H1 (cell line): ENCODE results near the gene IRGQ. TPM values are rescaled to one million over a fixed set of nuclear protein-coding genes. Genes with fewer than 3 reads are reported as not detected.

ENCODE experiments used
- EP300 ChIP-seq, 2 experiments: IDR thresholded peaks; 1 replicate in 1 of 2; 2 replicates in 1 of 2; pipeline ENCODE4 v1.6.1; 2011 to 2012; ENCODE audit warnings: low read depth in 2 of 2, low read length in 2 of 2, mild to moderate bottlenecking in 2 of 2, borderline replicate concordance in 1 of 2, inconsistent platforms in 1 of 2, moderate library complexity in 1 of 2
- POLR2AphosphoS5 ChIP-seq: IDR thresholded peaks from 2 replicates; pipeline ENCODE4 v1.6.1; 2011; ENCODE audit warnings: low read depth, low read length
- polyA plus RNA-seq, 7 experiments: library from polyadenylated mRNA; depleted of rRNA in 3 of 7; stranded (reverse) in 5 of 7; unstranded in 2 of 7; fragments of >200 nt in 5 of 7; fragments of 200-250 nt in 2 of 7; gene quantifications; 1 replicate in 5 of 7; 2 replicates in 1 of 7; 4 replicates in 1 of 7; pipeline versions ENCODE4 v1.2.1 to v1.2.3, GENCODE V29; 2011 to 2013; ENCODE audit warnings: missing spikeins in 2 of 7, mixed read lengths in 2 of 7
- total RNA-seq: library from RNA; stranded (reverse); fragmentation: NEBNext Ultra II Directional; extraction: Animal tissue kit (Norgen Biotek cat#: 25700); gene quantifications from 2 replicates; pipeline ENCODE4 v1.2.1, GENCODE V29; 2021
- TF ChIP-seq, protein P1 (sequence below), 3 experiments: IDR thresholded peaks; 1 replicate in 2 of 3; 2 replicates in 1 of 3; pipeline versions ENCODE4 v1.5.1 to v1.6.1; 2011; ENCODE audit warnings: low read length in 3 of 3, mild to moderate bottlenecking in 3 of 3, inconsistent platforms in 2 of 3, low read depth in 1 of 3, moderate library complexity in 1 of 3; ENCODE audit not compliant: insufficient read depth in 1 of 3; ENCODE audit errors: control extremely low read depth in 1 of 3

Gene IRGQ
- total and polyA plus RNA-seq, 2 of the 8 experiments (the other 6 are each of a cell fraction or from before 2014, with no cell fraction given) = 16.0 to 42.9 TPM

DNA sequence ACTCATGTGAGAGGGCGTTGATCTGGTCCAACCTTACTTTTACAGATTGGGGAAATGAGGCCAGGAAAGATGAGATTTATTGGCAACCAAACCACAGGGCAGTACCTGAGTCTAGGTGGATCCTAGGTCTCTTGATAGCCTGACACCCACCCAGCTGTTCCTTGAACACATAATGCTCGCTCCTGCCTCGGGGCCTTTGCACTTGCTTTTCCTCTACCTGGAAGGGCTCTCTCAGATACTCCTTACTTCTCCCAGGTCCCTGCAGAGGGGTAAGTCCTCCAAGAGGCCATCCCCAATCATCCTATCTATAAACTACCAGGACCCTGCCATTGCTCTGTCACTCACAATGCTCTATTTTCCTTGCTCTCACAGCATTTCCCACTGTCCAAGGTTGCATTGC lies 55.6 kb downstream of the IRGQ start (continued):
- TF ChIP-seq, protein P1, sequence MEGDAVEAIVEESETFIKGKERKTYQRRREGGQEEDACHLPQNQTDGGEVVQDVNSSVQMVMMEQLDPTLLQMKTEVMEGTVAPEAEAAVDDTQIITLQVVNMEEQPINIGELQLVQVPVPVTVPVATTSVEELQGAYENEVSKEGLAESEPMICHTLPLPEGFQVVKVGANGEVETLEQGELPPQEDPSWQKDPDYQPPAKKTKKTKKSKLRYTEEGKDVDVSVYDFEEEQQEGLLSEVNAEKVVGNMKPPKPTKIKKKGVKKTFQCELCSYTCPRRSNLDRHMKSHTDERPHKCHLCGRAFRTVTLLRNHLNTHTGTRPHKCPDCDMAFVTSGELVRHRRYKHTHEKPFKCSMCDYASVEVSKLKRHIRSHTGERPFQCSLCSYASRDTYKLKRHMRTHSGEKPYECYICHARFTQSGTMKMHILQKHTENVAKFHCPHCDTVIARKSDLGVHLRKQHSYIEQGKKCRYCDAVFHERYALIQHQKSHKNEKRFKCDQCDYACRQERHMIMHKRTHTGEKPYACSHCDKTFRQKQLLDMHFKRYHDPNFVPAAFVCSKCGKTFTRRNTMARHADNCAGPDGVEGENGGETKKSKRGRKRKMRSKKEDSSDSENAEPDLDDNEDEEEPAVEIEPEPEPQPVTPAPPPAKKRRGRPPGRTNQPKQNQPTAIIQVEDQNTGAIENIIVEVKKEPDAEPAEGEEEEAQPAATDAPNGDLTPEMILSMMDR (IDR thresholded peaks at IDR 0.05; ENCODE audit: control extremely low read depth in 1 of 3, insufficient read depth in 1 of 3, low read depth in 1 of 3, low read length in 3 of 3) = no peak
- no peak for TF ChIP-seq POLR2AphosphoS5
- no peak for TF ChIP-seq EP300 (IDR thresholded peaks at IDR 0.05; ENCODE audit: borderline replicate concordance in 1 of 2, low read depth in 2 of 2, low read length in 2 of 2)
